ENCODE measurements around the gene SLC25A20.

GRCh38 chr3:48926425-48927392, 28.0 kb upstream of the SLC25A20 start:
- TF ChIP-seq, protein P1, sequence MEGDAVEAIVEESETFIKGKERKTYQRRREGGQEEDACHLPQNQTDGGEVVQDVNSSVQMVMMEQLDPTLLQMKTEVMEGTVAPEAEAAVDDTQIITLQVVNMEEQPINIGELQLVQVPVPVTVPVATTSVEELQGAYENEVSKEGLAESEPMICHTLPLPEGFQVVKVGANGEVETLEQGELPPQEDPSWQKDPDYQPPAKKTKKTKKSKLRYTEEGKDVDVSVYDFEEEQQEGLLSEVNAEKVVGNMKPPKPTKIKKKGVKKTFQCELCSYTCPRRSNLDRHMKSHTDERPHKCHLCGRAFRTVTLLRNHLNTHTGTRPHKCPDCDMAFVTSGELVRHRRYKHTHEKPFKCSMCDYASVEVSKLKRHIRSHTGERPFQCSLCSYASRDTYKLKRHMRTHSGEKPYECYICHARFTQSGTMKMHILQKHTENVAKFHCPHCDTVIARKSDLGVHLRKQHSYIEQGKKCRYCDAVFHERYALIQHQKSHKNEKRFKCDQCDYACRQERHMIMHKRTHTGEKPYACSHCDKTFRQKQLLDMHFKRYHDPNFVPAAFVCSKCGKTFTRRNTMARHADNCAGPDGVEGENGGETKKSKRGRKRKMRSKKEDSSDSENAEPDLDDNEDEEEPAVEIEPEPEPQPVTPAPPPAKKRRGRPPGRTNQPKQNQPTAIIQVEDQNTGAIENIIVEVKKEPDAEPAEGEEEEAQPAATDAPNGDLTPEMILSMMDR (IDR thresholded peaks at IDR 0.05), result no peak
- no peak for TF ChIP-seq POLR2A (IDR thresholded peaks at IDR 0.05)
